Measurements from ENCODE around the gene KLK3.

The KLK3 gene

GRCh38 chr19:50898018-50898417, 43.3 kb downstream of the KLK3 start:
- DNase-seq (ENCODE audit: low spot score in 2 of 2) (no peak), ATAC-seq (replicated peaks; ENCODE audit: extremely low read depth, poor library complexity, severe bottlenecking) (no peak)
- no peak overlapping the region for H3K27ac Mint-ChIP-seq (ENCODE audit: low read depth)
- H3K27me3 Mint-ChIP-seq = peaks cover 47% of the 10 kb centered on the region
- H3K9me3 Mint-ChIP-seq = peaks cover 5% of the 10 kb centered on the region
- no peaks in the 10 kb centered on the region for H3K4me1 Mint-ChIP-seq
- H3K4me3 Mint-ChIP-seq = no peak overlapping the region
- H3K36me3 Mint-ChIP-seq (ENCODE audit: insufficient read depth) = no peaks in the 10 kb centered on the region

GRCh38 chr19:50899569-50899968, 44.9 kb downstream of the KLK3 start:
- ATAC-seq (replicated peaks; ENCODE audit: extremely low read depth, poor library complexity, severe bottlenecking) (no peak), DNase-seq (ENCODE audit: low spot score in 2 of 2) (no peak)
- Mint-ChIP-seq H3K36me3 (ENCODE audit: insufficient read depth) (no peaks in the 10 kb centered on the region), H3K27ac (ENCODE audit: low read depth) (no peak overlapping the region), H3K27me3 (peaks cover 40% of the 10 kb centered on the region), H3K4me3 (no peak overlapping the region), H3K9me3 (peaks cover 5% of the 10 kb centered on the region), H3K4me1 (no peaks in the 10 kb centered on the region)

- Mint-ChIP-seq H3K4me1 (no peaks in the 10 kb centered on the region), H3K4me3 (no peak overlapping the region), H3K27me3 (peaks cover 15% of the 10 kb centered on the region), H3K36me3 (ENCODE audit: insufficient read depth) (no peaks in the 10 kb centered on the region), H3K27ac (ENCODE audit: low read depth) (no peak overlapping the region), H3K9me3 (no peaks in the 10 kb centered on the region)
- ATAC-seq (replicated peaks; ENCODE audit: extremely low read depth, poor library complexity, severe bottlenecking) (no peak), DNase-seq (ENCODE audit: low spot score in 2 of 2) (no peak)
Observed at GRCh38 chr19:50902640-50903039, 47.9 kb downstream of the KLK3 start.

GRCh38 chr19:50906217-50906616, 51.5 kb downstream of the KLK3 start:
- no peaks in the 10 kb centered on the region for H3K9me3 Mint-ChIP-seq
- H3K36me3 Mint-ChIP-seq (ENCODE audit: insufficient read depth) = no peaks in the 10 kb centered on the region
- peaks cover 7% of the 10 kb centered on the region for H3K27me3 Mint-ChIP-seq
- no peaks in the 10 kb centered on the region for H3K4me1 Mint-ChIP-seq
- DNase-seq (ENCODE audit: low spot score in 2 of 2) (no peak), ATAC-seq (replicated peaks; ENCODE audit: extremely low read depth, poor library complexity, severe bottlenecking) (no peak)
- H3K4me3 Mint-ChIP-seq = no peak overlapping the region
- H3K27ac Mint-ChIP-seq (ENCODE audit: low read depth) = no peak overlapping the region

GRCh38 chr19:50908336-50908735, 53.6 kb downstream of the KLK3 start:
- H3K36me3 Mint-ChIP-seq (ENCODE audit: insufficient read depth) = no peaks in the 10 kb centered on the region
- DNase-seq (ENCODE audit: low spot score in 2 of 2) (no peak), ATAC-seq (replicated peaks; ENCODE audit: extremely low read depth, poor library complexity, severe bottlenecking) (no peak)
- H3K27me3 Mint-ChIP-seq = no peaks in the 10 kb centered on the region
- no peaks in the 10 kb centered on the region for H3K4me1 Mint-ChIP-seq
- no peak overlapping the region for H3K27ac Mint-ChIP-seq (ENCODE audit: low read depth)
- H3K9me3 Mint-ChIP-seq = no peaks in the 10 kb centered on the region
- H3K4me3 Mint-ChIP-seq = no peak overlapping the region

GRCh38 chr19:50909240-50910070, 54.7 kb downstream of the KLK3 start:
- H3K27me3 Mint-ChIP-seq = no peaks in the 10 kb centered on the region
- no peak overlapping the region for H3K4me3 Mint-ChIP-seq
- no peaks in the 10 kb centered on the region for H3K9me3 Mint-ChIP-seq
- H3K36me3 Mint-ChIP-seq (ENCODE audit: insufficient read depth) = no peaks in the 10 kb centered on the region
- no peaks in the 10 kb centered on the region for H3K4me1 Mint-ChIP-seq
- DNase-seq (ENCODE audit: low spot score in 2 of 2) (no peak), ATAC-seq (replicated peaks; ENCODE audit: extremely low read depth, poor library complexity, severe bottlenecking) (no peak)
- H3K27ac Mint-ChIP-seq (ENCODE audit: low read depth) = no peak overlapping the region

Measured in central memory CD8-positive, alpha-beta T cell (primary cell).